Activated T-cell treated with anti-CD3 and anti-CD28 coated beads, Interleukin-2, amount 50 U/mL, for 24 hours (primary cell): Measurements from ENCODE around the gene TOP3B.

Experiments used
- DNase-seq: peaks from one replicate; pipeline ENCODE4 v3.0.0-alpha.2; 2020
- H3K27ac Mint-ChIP-seq: 2 replicates; pipeline ENCODE4 v1.8.0; 2020; ENCODE audit warnings: mild to moderate bottlenecking, mixed read lengths
- H3K27me3 Mint-ChIP-seq: 2 replicates; pipeline ENCODE4 v1.8.0; 2020; ENCODE audit warnings: mixed read lengths
- H3K36me3 Mint-ChIP-seq: 2 replicates; pipeline ENCODE4 v1.8.0; 2020; ENCODE audit warnings: low read depth, mixed read lengths
- H3K4me1 Mint-ChIP-seq: 2 replicates; pipeline ENCODE4 v1.8.0; 2020; ENCODE audit warnings: low read depth, mixed read lengths
- H3K4me3 Mint-ChIP-seq: 2 replicates; pipeline ENCODE4 v1.8.0; 2020; ENCODE audit warnings: mild to moderate bottlenecking, moderate library complexity, mixed read lengths
- H3K9me3 Mint-ChIP-seq: 2 replicates; pipeline ENCODE4 v1.8.0; 2020; ENCODE audit warnings: mixed read lengths

Gene TOP3B

GRCh38 chr22:21998595-21999247, 16.1 kb upstream of the TOP3B start:
- Mint-ChIP-seq H3K9me3 (no peaks in the 10 kb centered on the region), H3K27ac (no peak overlapping the region), H3K27me3 (peaks cover 6% of the 10 kb centered on the region), H3K4me3 (no peak overlapping the region), H3K36me3 (no peaks in the 10 kb centered on the region), H3K4me1 (no peaks in the 10 kb centered on the region)
- DNase-seq = no peak

- Mint-ChIP-seq H3K27ac (no peak overlapping the region), H3K36me3 (no peaks in the 10 kb centered on the region), H3K27me3 (peaks cover 2% of the 10 kb centered on the region), H3K4me3 (no peak overlapping the region), H3K4me1 (no peaks in the 10 kb centered on the region), H3K9me3 (no peaks in the 10 kb centered on the region)
- no peak for DNase-seq
Observed at GRCh38 chr22:21996175-21996720, 13.7 kb upstream of the TOP3B start.

- DNase-seq = no peak
- H3K27me3 Mint-ChIP-seq = peaks cover 2% of the 10 kb centered on the region
- H3K9me3 Mint-ChIP-seq = no peaks in the 10 kb centered on the region
- no peak overlapping the region for H3K4me3 Mint-ChIP-seq
- no peaks in the 10 kb centered on the region for H3K4me1 Mint-ChIP-seq
- H3K27ac Mint-ChIP-seq = no peak overlapping the region
- H3K36me3 Mint-ChIP-seq = no peaks in the 10 kb centered on the region
Observed at GRCh38 chr22:21995660-21996059, 13.1 kb upstream of the TOP3B start.

GRCh38 chr22:21994881-21995444, 12.4 kb upstream of the TOP3B start:
- no peaks in the 10 kb centered on the region for H3K27me3 Mint-ChIP-seq
- no peaks in the 10 kb centered on the region for H3K4me1 Mint-ChIP-seq
- H3K9me3 Mint-ChIP-seq = no peaks in the 10 kb centered on the region
- no peak overlapping the region for H3K4me3 Mint-ChIP-seq
- no peak for DNase-seq
- H3K27ac Mint-ChIP-seq = peak overlapping the region; percentile 11
- no peaks in the 10 kb centered on the region for H3K36me3 Mint-ChIP-seq

- Mint-ChIP-seq H3K4me1 (no peaks in the 10 kb centered on the region), H3K27ac (no peak overlapping the region), H3K27me3 (no peaks in the 10 kb centered on the region), H3K36me3 (no peaks in the 10 kb centered on the region), H3K4me3 (no peak overlapping the region), H3K9me3 (no peaks in the 10 kb centered on the region)
- DNase-seq = no peak
Observed at GRCh38 chr22:21992593-21993237, 10.1 kb upstream of the TOP3B start.

GRCh38 chr22:21991774-21992173, 9.2 kb upstream of the TOP3B start:
- H3K4me3 Mint-ChIP-seq = no peak overlapping the region
- no peaks in the 10 kb centered on the region for H3K36me3 Mint-ChIP-seq
- H3K27me3 Mint-ChIP-seq = no peaks in the 10 kb centered on the region
- no peak for DNase-seq
- no peaks in the 10 kb centered on the region for H3K9me3 Mint-ChIP-seq
- no peak overlapping the region for H3K27ac Mint-ChIP-seq
- H3K4me1 Mint-ChIP-seq = no peaks in the 10 kb centered on the region

GRCh38 chr22:21991304-21991596, 8.7 kb upstream of the TOP3B start:
- Mint-ChIP-seq H3K27me3 (no peaks in the 10 kb centered on the region), H3K9me3 (no peaks in the 10 kb centered on the region), H3K4me1 (no peaks in the 10 kb centered on the region)

GRCh38 chr22:21990445-21991303, 8.1 kb upstream of the TOP3B start:
- Mint-ChIP-seq H3K4me3 (no peak overlapping the region), H3K9me3 (no peaks in the 10 kb centered on the region), H3K4me1 (no peaks in the 10 kb centered on the region), H3K36me3 (no peaks in the 10 kb centered on the region), H3K27me3 (no peaks in the 10 kb centered on the region), H3K27ac (no peak overlapping the region)
- DNase-seq = no peak

More at GRCh38 chr22:21991304-21991596, 8.7 kb upstream of the TOP3B start:
- H3K4me3 Mint-ChIP-seq = no peak overlapping the region
- H3K27ac Mint-ChIP-seq = no peak overlapping the region
- DNase-seq = no peak
- H3K36me3 Mint-ChIP-seq = no peaks in the 10 kb centered on the region

GRCh38 chr22:21989049-21989448, 6.5 kb upstream of the TOP3B start:
- H3K27me3 Mint-ChIP-seq = no peaks in the 10 kb centered on the region
- no peak for DNase-seq
- no peaks in the 10 kb centered on the region for H3K4me1 Mint-ChIP-seq
- no peak overlapping the region for H3K4me3 Mint-ChIP-seq
- no peaks in the 10 kb centered on the region for H3K36me3 Mint-ChIP-seq
- no peaks in the 10 kb centered on the region for H3K9me3 Mint-ChIP-seq
- no peak overlapping the region for H3K27ac Mint-ChIP-seq

- H3K4me1 Mint-ChIP-seq = peaks cover 22% of the 10 kb centered on the region
- no peak overlapping the region for H3K27ac Mint-ChIP-seq
- no peaks in the 10 kb centered on the region for H3K27me3 Mint-ChIP-seq
- no peaks in the 10 kb centered on the region for H3K9me3 Mint-ChIP-seq
- DNase-seq = no peak
- H3K4me3 Mint-ChIP-seq = no peak overlapping the region
- H3K36me3 Mint-ChIP-seq = peaks cover 17% of the 10 kb centered on the region
Observed at GRCh38 chr22:21985214-21985613, 2.6 kb upstream of the TOP3B start.

- H3K4me1 Mint-ChIP-seq = peaks cover 25% of the 10 kb centered on the region
- H3K9me3 Mint-ChIP-seq = no peaks in the 10 kb centered on the region
- no peaks in the 10 kb centered on the region for H3K27me3 Mint-ChIP-seq
- H3K27ac Mint-ChIP-seq = no peak overlapping the region
- DNase-seq = no peak
- H3K36me3 Mint-ChIP-seq = peaks cover 21% of the 10 kb centered on the region
- H3K4me3 Mint-ChIP-seq = no peak overlapping the region
Observed at GRCh38 chr22:21984793-21985192, 2.2 kb upstream of the TOP3B start.

- peaks cover 40% of the 10 kb centered on the region for H3K36me3 Mint-ChIP-seq
- peak overlapping the region; percentile 94 for H3K4me3 Mint-ChIP-seq
- H3K27ac Mint-ChIP-seq = peak overlapping the region; percentile 92
- DNase-seq = no peak
- H3K27me3 Mint-ChIP-seq = no peaks in the 10 kb centered on the region
- peaks cover 41% of the 10 kb centered on the region for H3K4me1 Mint-ChIP-seq
- no peaks in the 10 kb centered on the region for H3K9me3 Mint-ChIP-seq
Observed at GRCh38 chr22:21981874-21982273, 713 bp downstream of the TOP3B start.

GRCh38 chr22:21980547-21980946, 2.0 kb downstream of the TOP3B start:
- Mint-ChIP-seq H3K27me3 (no peaks in the 10 kb centered on the region), H3K9me3 (no peaks in the 10 kb centered on the region), H3K36me3 (peaks cover 54% of the 10 kb centered on the region), H3K27ac (peak overlapping the region; percentile 92), H3K4me3 (peak overlapping the region; percentile 94), H3K4me1 (peaks cover 43% of the 10 kb centered on the region)
- DNase-seq = no peak

GRCh38 chr22:21978564-21979386, 3.8 kb downstream of the TOP3B start:
- H3K36me3 Mint-ChIP-seq = peaks cover 71% of the 10 kb centered on the region
- no peaks in the 10 kb centered on the region for H3K9me3 Mint-ChIP-seq
- no peak for DNase-seq
- H3K4me3 Mint-ChIP-seq = no peak overlapping the region
- H3K4me1 Mint-ChIP-seq = peaks cover 43% of the 10 kb centered on the region
- H3K27ac Mint-ChIP-seq = peak overlapping the region; percentile 68
- H3K27me3 Mint-ChIP-seq = no peaks in the 10 kb centered on the region
